Lower leg skin (tissue), 3 donors: ENCODE results near the gene TAPT1.

Experiments
- CTCF ChIP-seq, 3 donors: fragments of 450-650 bp; IDR thresholded peaks; one replicate each; pipeline ENCODE4 v1.5.1; 2016; ENCODE audit warnings: antibody characterized with exemption in 3 of 3, mild to moderate bottlenecking in 3 of 3, moderate library complexity in 2 of 3
- POLR2A ChIP-seq, 2 donors: fragments of 450-650 bp; IDR thresholded peaks; one replicate each; pipeline ENCODE4 v1.6.1; 2016 to 2017; ENCODE audit warnings: antibody characterized with exemption in 2 of 2, mild to moderate bottlenecking in 1 of 2, moderate library complexity in 1 of 2

- TF ChIP-seq CTCF (IDR thresholded peaks at IDR 0.05) (no peak), POLR2A (IDR thresholded peaks at IDR 0.05) (no peak)
Observed at GRCh38 chr4:16118090-16118489, 108.2 kb downstream of the TAPT1 start.
